K562 (cell line): Measurements from ENCODE around the gene DOK3. TPM values are rescaled to one million over a fixed set of nuclear protein-coding genes. Genes with fewer than 3 reads are reported as not detected.
A peak's percentile ranks its signal among the peaks of the same experiment; 100 is the strongest.

Source experiments
- BRCA1 ChIP-seq, 2 experiments: fragments of 450-650 bp in 1 of 2; sonication (generic) in 1 of 2; formaldehyde crosslinking in 1 of 2; IDR thresholded peaks; 2 replicates each; pipeline versions ENCODE4 v1.5.0 to v1.6.1; 2017 to 2020; ENCODE audit warnings: mild to moderate bottlenecking in 1 of 2, missing genetic modification reagents in 1 of 2
- CXXC5 ChIP-seq: fragments of 250-450 bp; sonication (Bioruptor Pico); IDR thresholded peaks from 2 replicates; pipeline ENCODE4 v1.8.0; 2022; ENCODE audit warnings: inconsistent platforms, mild to moderate bottlenecking, moderate library complexity
- EZH2 ChIP-seq: IDR thresholded peaks from 2 replicates; pipeline ENCODE4 v1.6.1; 2012; ENCODE audit warnings: low read depth, mild to moderate bottlenecking, inconsistent platforms, low read length, borderline replicate concordance
- GTF2E2 ChIP-seq: fragments of 200-800 bp; sonication (Bioruptor generic); IDR thresholded peaks from 2 replicates; pipeline ENCODE4 v1.6.1; 2016; ENCODE audit warnings: missing genetic modification characterization, missing compliant biosample characterization
- KLF10 ChIP-seq: fragments of 250-450 bp; sonication (Bioruptor Pico); IDR thresholded peaks from 2 replicates; pipeline ENCODE4 v1.6.1; 2021; ENCODE audit warnings: matching md5 sums
- MAFK ChIP-seq: IDR thresholded peaks from 2 replicates; pipeline ENCODE4 v1.6.1; 2011; ENCODE audit warnings: low read length, improper control_type of control experiment
- POLR2G ChIP-seq: fragments of 200-400 bp; formaldehyde crosslinking; IDR thresholded peaks from 2 replicates; pipeline ENCODE4 v1.6.1; 2017; ENCODE audit warnings: low read depth, mild to moderate bottlenecking, antibody characterized with exemption, low read length, moderate library complexity
- SIRT6 ChIP-seq: IDR thresholded peaks from one replicate; pipeline ENCODE4 v1.6.1; 2012; ENCODE audit warnings: low read depth, mild to moderate bottlenecking, control low read depth, inconsistent platforms, low read length, moderate library complexity
- SMARCB1 ChIP-seq: IDR thresholded peaks from 2 replicates; pipeline ENCODE4 v1.6.1; 2011; ENCODE audit warnings: improper control_type of control experiment, low read depth; ENCODE audit not compliant: insufficient read length
- TAF15 ChIP-seq: fragments of 200-400 bp; formaldehyde crosslinking; IDR thresholded peaks from 2 replicates; pipeline ENCODE4 v1.6.1; 2017; ENCODE audit warnings: mild to moderate bottlenecking, low read depth, low read length, moderate library complexity
- TOE1 ChIP-seq, 2 experiments: fragments of 450-650 bp in 1 of 2; sonication (generic) in 1 of 2; formaldehyde crosslinking in 1 of 2; IDR thresholded peaks; 2 replicates each; pipeline versions ENCODE4 v1.7.1 to v1.8.0; 2016 to 2022; ENCODE audit warnings: borderline replicate concordance in 2 of 2, mild to moderate bottlenecking in 2 of 2, antibody characterized with exemption in 1 of 2, inconsistent platforms in 1 of 2, low read depth in 1 of 2, missing genetic modification reagents in 1 of 2, moderate library complexity in 1 of 2
- WHSC1 ChIP-seq: IDR thresholded peaks from one replicate; pipeline ENCODE4 v1.6.1; 2012; ENCODE audit warnings: low read length, control low read depth, inconsistent platforms
- ZNF121 ChIP-seq: sonication (generic); formaldehyde crosslinking; conservative IDR thresholded peaks from 2 replicates; pipeline ENCODE4 v1.8.0; 2022; ENCODE audit warnings: missing genetic modification reagents
- ZNF277 ChIP-seq: fragments of 250-450 bp; sonication (Bioruptor Pico); IDR thresholded peaks from 2 replicates; pipeline ENCODE4 v1.8.0; 2022; ENCODE audit warnings: inconsistent platforms, mild to moderate bottlenecking, moderate library complexity, borderline replicate concordance
- polyA plus RNA-seq, 8 experiments: library from polyadenylated mRNA; depleted of rRNA in 4 of 8; stranded (reverse) in 5 of 8; unstranded in 3 of 8; fragments of >200 nt; fragmentation: Nextera tagmentation in 2 of 8; fragmentation: Illumina TruSeq in 1 of 8; extraction: Ambion mirVana in 2 of 8; extraction: Trizol in 1 of 8; gene quantifications; 2 replicates each; pipeline versions ENCODE4 v1.2.1 to v1.2.3, GENCODE V29; 2011 to 2014; ENCODE audit warnings: inconsistent platforms in 1 of 8, missing spikeins in 1 of 8
- total RNA-seq, 7 experiments: library from RNA; depleted of rRNA in 6 of 7; stranded (reverse); fragments of >200 nt in 6 of 7; fragmentation: Illumina TruSeq in 2 of 7; extraction: Trizol in 2 of 7; gene quantifications; 2 replicates each; pipeline versions ENCODE4 v1.2.1 to v1.2.3, GENCODE V29; 2011 to 2021; ENCODE audit warnings: low replicate concordance in 1 of 7
- TF ChIP-seq, protein P1 (sequence below): fragments of 450-650 bp; formaldehyde crosslinking; IDR thresholded peaks from 2 replicates; pipeline ENCODE4 v1.4.0; 2022; ENCODE audit warnings: missing genetic modification characterization
- TF ChIP-seq, protein P2 (sequence below), 2 experiments: IDR thresholded peaks in 1 of 2; conservative IDR thresholded peaks in 1 of 2; 2 replicates each; pipeline ENCODE4 v1.6.1; 2016; ENCODE audit warnings: low read depth in 2 of 2, mild to moderate bottlenecking in 1 of 2, missing compliant biosample characterization in 1 of 2, missing genetic modification characterization in 1 of 2, moderate library complexity in 1 of 2

DOK3 gene
- total and polyA plus RNA-seq, 9 of the 15 experiments (the other 6 are each of a cell fraction or from before 2014, with no cell fraction given): 1.3 to 23.0 (median 8.0) TPM

- TF ChIP-seq GTF2E2 (no peak), TAF15 (no peak), MAFK (no peak), CXXC5 (CRISPR knock-in tag) (no peak), BRCA1 (IDR thresholded peaks at IDR 0.05) (no peak), BRCA1 (CRISPR knock-in tag; IDR thresholded peaks at IDR 0.05) (no peak), KLF10 (CRISPR knock-in tag) (no peak), TOE1 (IDR thresholded peaks at IDR 0.05; ENCODE audit: borderline replicate concordance) (no peak), TOE1 (CRISPR knock-in tag; IDR thresholded peaks at IDR 0.05; ENCODE audit: borderline replicate concordance, low read depth) (no peak), SMARCB1 (no peak), ZNF277 (CRISPR knock-in tag) (no peak), POLR2G (peak; percentile 51), SIRT6 (no peak), EZH2 (no peak), WHSC1 (no peak), ZNF121 (CRISPR knock-in tag) (no peak)
- TF ChIP-seq, protein P1, sequence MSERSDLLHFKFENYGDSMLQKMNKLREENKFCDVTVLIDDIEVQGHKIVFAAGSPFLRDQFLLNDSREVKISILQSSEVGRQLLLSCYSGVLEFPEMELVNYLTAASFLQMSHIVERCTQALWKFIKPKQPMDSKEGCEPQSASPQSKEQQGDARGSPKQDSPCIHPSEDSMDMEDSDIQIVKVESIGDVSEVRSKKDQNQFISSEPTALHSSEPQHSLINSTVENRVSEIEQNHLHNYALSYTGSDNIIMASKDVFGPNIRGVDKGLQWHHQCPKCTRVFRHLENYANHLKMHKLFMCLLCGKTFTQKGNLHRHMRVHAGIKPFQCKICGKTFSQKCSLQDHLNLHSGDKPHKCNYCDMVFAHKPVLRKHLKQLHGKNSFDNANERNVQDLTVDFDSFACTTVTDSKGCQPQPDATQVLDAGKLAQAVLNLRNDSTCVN (CRISPR knock-in tag): no peak
- TF ChIP-seq, protein P2, sequence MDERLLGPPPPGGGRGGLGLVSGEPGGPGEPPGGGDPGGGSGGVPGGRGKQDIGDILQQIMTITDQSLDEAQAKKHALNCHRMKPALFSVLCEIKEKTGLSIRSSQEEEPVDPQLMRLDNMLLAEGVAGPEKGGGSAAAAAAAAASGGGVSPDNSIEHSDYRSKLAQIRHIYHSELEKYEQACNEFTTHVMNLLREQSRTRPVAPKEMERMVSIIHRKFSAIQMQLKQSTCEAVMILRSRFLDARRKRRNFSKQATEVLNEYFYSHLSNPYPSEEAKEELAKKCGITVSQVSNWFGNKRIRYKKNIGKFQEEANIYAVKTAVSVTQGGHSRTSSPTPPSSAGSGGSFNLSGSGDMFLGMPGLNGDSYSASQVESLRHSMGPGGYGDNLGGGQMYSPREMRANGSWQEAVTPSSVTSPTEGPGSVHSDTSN (CRISPR knock-in tag; IDR thresholded peaks at IDR 0.05; ENCODE audit: low read depth): no peak
- TF ChIP-seq, protein P2 (tag; conservative IDR thresholded peaks at IDR 0.05; ENCODE audit: low read depth): no peak
Observed at GRCh38 chr5:177489119-177489716, 20.4 kb downstream of the DOK3 start (continued).
